GM10266 (cell line): ENCODE data around the gene LPCAT2.

Experiments used
- DNase-seq: peaks from one replicate; pipeline ENCODE4 v3.0.0; 2012; ENCODE audit errors: extremely low spot score
- CTCF ChIP-seq: IDR thresholded peaks from 2 replicates; pipeline ENCODE4 v1.5.1; 2012; ENCODE audit warnings: mild to moderate bottlenecking, low read depth; ENCODE audit not compliant: control insufficient read depth, insufficient read depth; ENCODE audit errors: missing control alignments

LPCAT2 gene

GRCh38 chr16:55557186-55557585, 48.3 kb downstream of the LPCAT2 start:
- TF ChIP-seq CTCF = no peak
- no peak for DNase-seq

GRCh38 chr16:55559233-55559632, 50.4 kb downstream of the LPCAT2 start:
- DNase-seq = no peak
- TF ChIP-seq CTCF = no peak

GRCh38 chr16:55559933-55560516, 51.2 kb downstream of the LPCAT2 start:
- no peak for DNase-seq
- TF ChIP-seq CTCF = no peak

- TF ChIP-seq CTCF = no peak
- no peak for DNase-seq
Observed at GRCh38 chr16:55561319-55561848, 52.5 kb downstream of the LPCAT2 start.

GRCh38 chr16:55562936-55563335, 54.1 kb downstream of the LPCAT2 start:
- no peak for DNase-seq
- TF ChIP-seq CTCF = no peak

GRCh38 chr16:55563797-55564196, 54.9 kb downstream of the LPCAT2 start:
- no peak for DNase-seq

GRCh38 chr16:55565086-55565485, 56.2 kb downstream of the LPCAT2 start:
- TF ChIP-seq CTCF = no peak
- DNase-seq = no peak

More at GRCh38 chr16:55563797-55564196, 54.9 kb downstream of the LPCAT2 start:
- TF ChIP-seq CTCF = no peak
